ENCODE results near the gene CCDC137. TPM values are rescaled to one million over a fixed set of nuclear protein-coding genes. Genes with fewer than 3 reads are reported as not detected.
"Not testable (repeated sequence)": the region's sequence is repeated elsewhere in the genome, so short reads cannot be mapped to it uniquely, and the experiment has no call there.

Gene CCDC137
- total RNA-seq: 10 to 100 TPM in 1 of 2 donors, 1 to 10 TPM in 1; 7.3 to 10.8 TPM

DNA sequence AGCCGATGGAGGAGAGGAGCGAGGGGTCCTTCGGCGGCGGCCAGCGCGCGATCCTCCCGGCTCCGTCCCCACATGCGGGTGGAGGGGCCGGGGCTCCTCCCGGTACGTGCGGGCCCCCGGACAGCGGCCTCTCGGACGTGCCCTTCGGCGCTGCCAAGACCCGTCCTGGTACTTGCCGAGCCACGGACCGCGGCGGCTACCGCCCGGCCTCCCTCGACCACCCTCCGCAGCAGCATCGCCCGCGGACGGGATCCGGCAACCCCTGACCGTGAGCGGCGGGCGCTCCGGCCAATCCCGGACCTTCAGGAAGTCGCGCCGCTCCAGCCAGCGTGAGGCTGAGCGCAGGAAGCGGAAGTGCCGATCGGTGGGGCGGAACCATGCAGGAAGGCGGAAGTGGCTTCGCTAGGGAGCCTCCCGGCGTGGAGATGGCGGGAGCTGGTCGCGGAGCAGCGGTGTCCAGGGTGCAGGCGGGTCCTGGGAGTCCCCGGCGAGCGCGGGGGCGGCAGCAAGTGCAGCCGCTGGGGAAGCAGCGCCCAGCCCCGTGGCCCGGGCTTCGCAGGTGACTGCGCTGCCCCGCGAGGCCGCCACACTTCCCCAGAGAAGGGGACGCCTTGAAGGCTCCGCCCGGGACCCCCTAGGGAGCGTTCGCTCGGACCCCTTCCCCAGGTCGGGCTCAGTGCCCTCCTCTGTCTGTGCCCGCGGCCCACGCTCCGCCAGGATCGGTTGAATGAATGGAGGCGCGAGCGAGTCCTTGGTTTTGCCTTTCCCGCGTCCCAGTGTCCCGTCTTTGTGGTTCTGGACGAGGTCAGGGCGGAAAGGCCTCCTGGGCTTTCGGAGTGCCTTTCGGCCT lies at the start of gene CCDC137, which contains the start of gene OXLD1:
CCDC137 (plus strand) TSS at position 396 of the 850 bp plus-strand sequence; CDS start at position 426, 30 bp downstream.
OXLD1 (minus strand) TSS at position 264 of the 850 bp plus-strand sequence; CDS start at position 236, 28 bp downstream.
- H3K9me3 ChIP-seq: no peaks in the 10 kb centered on the region
- H3K4me1 ChIP-seq (ENCODE audit: control insufficient read depth in 1 of 2, low read depth in 2 of 2): peaks cover 9 to 25% of the 10 kb centered on the region in 2 donors
- H3K27ac ChIP-seq: peak within 1 kb of the TSS; percentile 77 to 89
- H3K36me3 ChIP-seq: peaks cover 19% of the 10 kb centered on the region
- DNase-seq (ENCODE audit: low spot score) (peak; percentile 83), ATAC-seq (ENCODE audit: insufficient number of reproducible peaks, low FRiP score, low read depth) (peak; percentile 88)
- no peaks in the 10 kb centered on the region for H3K27me3 ChIP-seq (replicated peaks; ENCODE audit: insufficient read depth)
- H3K4me3 ChIP-seq: peak within 1 kb of the TSS; percentile 100
- TF ChIP-seq, protein P1, sequence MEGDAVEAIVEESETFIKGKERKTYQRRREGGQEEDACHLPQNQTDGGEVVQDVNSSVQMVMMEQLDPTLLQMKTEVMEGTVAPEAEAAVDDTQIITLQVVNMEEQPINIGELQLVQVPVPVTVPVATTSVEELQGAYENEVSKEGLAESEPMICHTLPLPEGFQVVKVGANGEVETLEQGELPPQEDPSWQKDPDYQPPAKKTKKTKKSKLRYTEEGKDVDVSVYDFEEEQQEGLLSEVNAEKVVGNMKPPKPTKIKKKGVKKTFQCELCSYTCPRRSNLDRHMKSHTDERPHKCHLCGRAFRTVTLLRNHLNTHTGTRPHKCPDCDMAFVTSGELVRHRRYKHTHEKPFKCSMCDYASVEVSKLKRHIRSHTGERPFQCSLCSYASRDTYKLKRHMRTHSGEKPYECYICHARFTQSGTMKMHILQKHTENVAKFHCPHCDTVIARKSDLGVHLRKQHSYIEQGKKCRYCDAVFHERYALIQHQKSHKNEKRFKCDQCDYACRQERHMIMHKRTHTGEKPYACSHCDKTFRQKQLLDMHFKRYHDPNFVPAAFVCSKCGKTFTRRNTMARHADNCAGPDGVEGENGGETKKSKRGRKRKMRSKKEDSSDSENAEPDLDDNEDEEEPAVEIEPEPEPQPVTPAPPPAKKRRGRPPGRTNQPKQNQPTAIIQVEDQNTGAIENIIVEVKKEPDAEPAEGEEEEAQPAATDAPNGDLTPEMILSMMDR (IDR thresholded peaks at IDR 0.05): no peak

DNA sequence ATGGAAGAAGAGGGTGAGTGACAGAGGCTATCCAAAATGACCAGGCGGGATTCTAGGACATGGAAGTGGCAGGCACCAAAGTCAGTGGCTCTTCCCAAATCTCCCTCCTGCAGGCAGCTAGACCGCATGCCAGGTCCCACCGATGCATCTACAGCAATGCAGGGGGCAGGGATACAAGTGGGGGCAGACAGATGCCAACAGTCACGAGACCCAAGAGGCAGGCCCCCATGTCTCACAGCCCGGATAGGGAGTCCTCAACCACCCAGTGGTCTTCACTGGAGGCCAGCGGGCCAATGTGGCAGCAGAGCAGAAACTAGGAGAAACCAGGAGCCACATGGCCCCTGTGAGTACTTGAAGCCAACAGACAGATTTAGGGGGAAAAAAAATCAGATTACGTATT lies 49.7 kb upstream of the CCDC137 start:
- DNase-seq (ENCODE audit: low spot score) (no peak), ATAC-seq (ENCODE audit: insufficient number of reproducible peaks, low FRiP score, low read depth) (no peak)
- H3K27me3 ChIP-seq (replicated peaks; ENCODE audit: insufficient read depth): no peaks in the 10 kb centered on the region
- H3K4me3 ChIP-seq: no peak overlapping the region
- no peaks in the 10 kb centered on the region for H3K9me3 ChIP-seq
- H3K27ac ChIP-seq: no peak overlapping the region
- H3K36me3 ChIP-seq: peaks cover 37% of the 10 kb centered on the region
- TF ChIP-seq, protein P1 (IDR thresholded peaks at IDR 0.05): no peak
- peaks cover 9 to 23% of the 10 kb centered on the region in 2 donors for H3K4me1 ChIP-seq (ENCODE audit: control insufficient read depth in 1 of 2, low read depth in 2 of 2)

- Histone ChIP-seq H3K4me1 (ENCODE audit: control insufficient read depth in 1 of 2, low read depth in 2 of 2) (peaks cover 9 to 23% of the 10 kb centered on the region in 2 donors), H3K36me3 (peaks cover 31% of the 10 kb centered on the region)
- not testable (repeated sequence) for H3K27ac ChIP-seq; ATAC-seq (ENCODE audit: insufficient number of reproducible peaks, low FRiP score, low read depth); H3K4me3 ChIP-seq; H3K27me3 ChIP-seq (replicated peaks; ENCODE audit: insufficient read depth); DNase-seq (ENCODE audit: low spot score); H3K9me3 ChIP-seq
Measured at GRCh38 chr17:81618307-81618706, 48.2 kb upstream of the CCDC137 start.

DNA sequence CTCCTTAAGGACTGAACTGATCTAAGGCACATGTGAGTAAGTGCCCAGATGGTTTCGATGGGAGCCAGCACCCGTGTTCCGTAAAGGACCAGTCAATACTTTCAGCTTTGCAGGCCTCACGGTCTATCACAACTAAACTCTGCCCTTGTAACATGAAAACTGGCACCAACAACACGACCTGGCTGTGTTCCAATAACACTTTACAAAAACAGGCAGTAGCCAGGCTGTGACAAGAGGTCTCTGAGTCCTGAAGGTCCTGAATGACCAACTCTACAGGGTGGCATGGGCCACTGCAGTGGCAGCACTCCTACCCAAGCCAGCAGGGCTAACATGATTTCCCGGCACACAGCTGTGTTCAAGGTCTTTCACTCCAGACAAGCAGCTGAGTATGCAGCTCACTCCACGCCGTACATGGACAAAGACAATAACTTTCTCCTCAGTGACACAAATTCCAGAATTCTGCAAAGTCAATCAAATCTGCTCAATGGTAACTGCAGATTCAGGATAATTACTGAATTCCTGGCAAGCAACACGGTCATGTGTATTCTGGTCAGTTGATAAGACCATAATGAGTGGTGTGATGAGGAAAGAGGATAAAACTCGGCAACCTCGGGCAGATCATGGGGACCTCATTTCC lies 44.9 kb upstream of the CCDC137 start:
- DNase-seq (ENCODE audit: low spot score) (no peak), ATAC-seq (ENCODE audit: insufficient number of reproducible peaks, low FRiP score, low read depth) (no peak)
- Histone ChIP-seq H3K27ac (no peak overlapping the region), H3K4me1 (ENCODE audit: control insufficient read depth in 1 of 2, low read depth in 2 of 2) (no peaks in the 10 kb centered on the region), H3K27me3 (replicated peaks; ENCODE audit: insufficient read depth) (no peaks in the 10 kb centered on the region), H3K4me3 (no peak overlapping the region), H3K9me3 (no peaks in the 10 kb centered on the region), H3K36me3 (peaks cover 54% of the 10 kb centered on the region)
- TF ChIP-seq, protein P1 (IDR thresholded peaks at IDR 0.05): no peak

GRCh38 chr17:81630274-81630673 lies 36.3 kb upstream of the CCDC137 start:
- Histone ChIP-seq H3K9me3 (no peaks in the 10 kb centered on the region), H3K27ac (no peak overlapping the region), H3K4me1 (ENCODE audit: control insufficient read depth in 1 of 2, low read depth in 2 of 2) (peaks cover 16 to 21% of the 10 kb centered on the region in 2 donors), H3K36me3 (peaks cover 37% of the 10 kb centered on the region), H3K4me3 (no peak overlapping the region), H3K27me3 (replicated peaks; ENCODE audit: insufficient read depth) (no peaks in the 10 kb centered on the region)
- ATAC-seq (ENCODE audit: insufficient number of reproducible peaks, low FRiP score, low read depth): no peak
- no peak for DNase-seq (ENCODE audit: low spot score)
- TF ChIP-seq, protein P1 (IDR thresholded peaks at IDR 0.05): no peak

Measured in thoracic aorta (tissue), 2 donors.